GM12891 (cell line): ENCODE measurements around the gene PTX4.

Experiments
- POLR2AphosphoS5 ChIP-seq: IDR thresholded peaks from 2 replicates; pipeline ENCODE4 v1.6.1; 2011; ENCODE audit warnings: low read depth, low read length, control low read depth
- TAF1 ChIP-seq: IDR thresholded peaks from 2 replicates; pipeline ENCODE4 v1.6.1; 2011; ENCODE audit warnings: low read depth, low read length, control low read depth

DNA sequence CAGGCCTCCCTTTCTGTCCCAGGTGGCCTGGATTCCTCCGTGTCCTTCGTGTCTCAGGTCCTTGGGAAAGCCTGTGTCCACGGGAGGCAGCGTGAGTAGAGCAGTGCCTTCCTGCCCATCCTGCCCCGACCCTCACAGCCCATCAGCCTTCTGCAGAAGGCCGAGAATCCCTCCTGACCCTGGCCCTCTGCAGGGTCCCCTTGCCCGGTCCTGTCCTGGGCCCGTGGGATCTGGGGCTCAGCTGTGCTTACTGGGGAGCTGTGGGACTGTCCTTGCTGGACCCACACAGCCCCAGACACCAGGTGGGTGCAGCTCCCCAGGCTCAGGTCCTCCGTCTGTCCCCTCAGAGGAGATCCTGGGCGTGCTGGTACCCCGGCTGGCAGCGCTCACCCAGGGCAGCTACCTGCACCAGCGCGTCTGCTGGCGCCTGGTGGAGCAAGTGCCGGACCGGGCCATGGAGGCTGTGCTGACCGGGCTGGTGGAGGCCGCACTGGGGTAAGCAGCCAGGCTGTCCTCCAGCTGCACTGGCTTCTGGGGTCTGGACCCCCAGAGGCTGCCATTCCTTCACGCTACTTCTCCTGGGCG, 8.4 kb upstream of the PTX4 start:
- TF ChIP-seq TAF1, result no peak
- no peak for TF ChIP-seq POLR2AphosphoS5
